GM20000 (cell line): Measurements from ENCODE around the gene ITGA3.

Experiments
- DNase-seq: peaks from one replicate; pipeline ENCODE4 v3.0.0; 2012; ENCODE audit warnings: low spot score
- TF ChIP-seq, protein P1 (sequence below): IDR thresholded peaks from 2 replicates; pipeline ENCODE4 v1.5.1; 2012; ENCODE audit warnings: mild to moderate bottlenecking, control low read depth; ENCODE audit errors: extremely low read depth, missing control alignments

The ITGA3 gene

DNA sequence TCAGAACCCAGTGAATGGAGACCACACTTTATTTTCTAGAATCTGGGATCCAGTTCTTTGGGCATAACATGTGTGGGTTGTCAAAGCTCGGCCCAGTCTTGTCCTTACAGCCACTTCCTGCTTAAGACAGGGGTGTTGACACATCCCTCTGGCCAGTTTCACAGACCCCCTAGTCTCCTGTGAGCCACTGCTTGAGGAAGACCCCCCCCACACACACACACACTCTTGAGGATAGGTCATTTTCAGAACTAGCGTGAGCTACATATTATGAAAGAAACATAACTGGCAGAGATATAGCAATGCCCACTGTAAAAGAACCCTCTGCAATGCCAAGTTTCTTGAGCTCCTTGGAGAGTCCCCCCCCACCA lies 36.0 kb downstream of the ITGA3 start:
- TF ChIP-seq, protein P1, sequence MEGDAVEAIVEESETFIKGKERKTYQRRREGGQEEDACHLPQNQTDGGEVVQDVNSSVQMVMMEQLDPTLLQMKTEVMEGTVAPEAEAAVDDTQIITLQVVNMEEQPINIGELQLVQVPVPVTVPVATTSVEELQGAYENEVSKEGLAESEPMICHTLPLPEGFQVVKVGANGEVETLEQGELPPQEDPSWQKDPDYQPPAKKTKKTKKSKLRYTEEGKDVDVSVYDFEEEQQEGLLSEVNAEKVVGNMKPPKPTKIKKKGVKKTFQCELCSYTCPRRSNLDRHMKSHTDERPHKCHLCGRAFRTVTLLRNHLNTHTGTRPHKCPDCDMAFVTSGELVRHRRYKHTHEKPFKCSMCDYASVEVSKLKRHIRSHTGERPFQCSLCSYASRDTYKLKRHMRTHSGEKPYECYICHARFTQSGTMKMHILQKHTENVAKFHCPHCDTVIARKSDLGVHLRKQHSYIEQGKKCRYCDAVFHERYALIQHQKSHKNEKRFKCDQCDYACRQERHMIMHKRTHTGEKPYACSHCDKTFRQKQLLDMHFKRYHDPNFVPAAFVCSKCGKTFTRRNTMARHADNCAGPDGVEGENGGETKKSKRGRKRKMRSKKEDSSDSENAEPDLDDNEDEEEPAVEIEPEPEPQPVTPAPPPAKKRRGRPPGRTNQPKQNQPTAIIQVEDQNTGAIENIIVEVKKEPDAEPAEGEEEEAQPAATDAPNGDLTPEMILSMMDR, result no peak
- DNase-seq, result no peak

DNA sequence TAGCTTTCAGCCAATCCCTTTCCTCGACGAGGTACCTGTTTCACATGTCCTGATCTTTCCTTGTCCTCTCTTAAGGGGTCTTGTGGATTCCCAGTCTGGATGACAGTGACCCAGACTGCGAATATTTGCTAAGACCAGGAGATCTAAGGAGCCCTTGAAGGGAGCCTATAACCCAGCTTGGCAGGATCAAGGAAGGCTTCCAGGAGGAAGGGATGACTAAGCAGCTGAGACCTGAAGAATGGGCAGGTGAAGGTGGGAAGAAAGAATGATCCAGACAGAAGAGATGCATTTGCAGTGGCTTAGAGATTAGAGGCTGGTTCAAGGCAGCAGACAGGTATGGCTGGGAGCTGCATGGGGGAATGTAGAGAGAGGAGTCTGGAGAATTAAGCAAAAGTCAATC lies 37.3 kb downstream of the ITGA3 start:
- no peak for DNase-seq
- TF ChIP-seq, protein P1, result no peak

DNA sequence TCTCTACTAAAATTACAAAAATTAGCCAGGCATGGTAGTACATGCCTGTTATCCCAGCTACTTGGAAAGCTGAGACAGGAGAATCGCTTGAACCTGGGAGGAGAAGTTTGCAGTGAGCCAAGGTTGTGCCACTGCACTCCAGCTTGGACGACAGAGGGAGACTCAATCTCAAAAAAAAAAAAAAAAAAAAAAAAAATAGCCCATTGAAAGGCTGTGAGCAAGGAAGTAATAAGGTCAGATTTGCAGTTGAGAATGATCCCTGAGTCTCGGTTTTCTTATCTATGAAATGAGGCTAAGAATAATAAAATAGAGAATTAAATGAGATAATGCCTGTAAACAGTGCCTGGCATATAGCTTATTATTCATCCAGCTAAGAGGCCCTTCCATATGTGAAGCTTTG lies 37.9 kb downstream of the ITGA3 start:
- TF ChIP-seq, protein P1, result no peak
- DNase-seq, result no peak

DNA sequence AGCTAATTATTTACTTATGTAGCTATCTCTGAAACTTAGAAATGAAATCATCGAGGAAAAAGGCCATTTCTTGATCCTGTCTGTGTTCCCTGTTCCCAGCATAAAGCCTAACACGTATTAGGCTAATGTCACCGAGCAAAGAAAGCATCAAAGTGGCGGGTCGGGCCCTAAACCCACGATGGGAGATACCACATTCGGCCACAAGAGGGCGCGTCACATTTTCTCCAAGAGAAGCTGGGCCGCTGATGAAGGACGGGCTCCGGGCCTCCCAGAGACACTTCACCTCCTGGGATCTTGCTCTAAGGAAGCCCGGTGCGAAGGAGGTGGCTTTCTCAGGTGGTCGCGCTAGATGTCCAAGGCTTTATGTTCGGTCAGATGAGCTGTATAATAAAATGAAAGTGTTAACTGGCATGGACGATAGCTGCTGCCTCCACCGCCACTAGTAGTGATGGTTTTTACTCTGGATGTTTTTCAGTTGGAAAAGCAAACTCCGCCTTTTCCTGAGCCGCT lies 38.4 kb downstream of the ITGA3 start:
- peak; percentile 89 for DNase-seq
- TF ChIP-seq, protein P1, result peak; percentile 78

DNA sequence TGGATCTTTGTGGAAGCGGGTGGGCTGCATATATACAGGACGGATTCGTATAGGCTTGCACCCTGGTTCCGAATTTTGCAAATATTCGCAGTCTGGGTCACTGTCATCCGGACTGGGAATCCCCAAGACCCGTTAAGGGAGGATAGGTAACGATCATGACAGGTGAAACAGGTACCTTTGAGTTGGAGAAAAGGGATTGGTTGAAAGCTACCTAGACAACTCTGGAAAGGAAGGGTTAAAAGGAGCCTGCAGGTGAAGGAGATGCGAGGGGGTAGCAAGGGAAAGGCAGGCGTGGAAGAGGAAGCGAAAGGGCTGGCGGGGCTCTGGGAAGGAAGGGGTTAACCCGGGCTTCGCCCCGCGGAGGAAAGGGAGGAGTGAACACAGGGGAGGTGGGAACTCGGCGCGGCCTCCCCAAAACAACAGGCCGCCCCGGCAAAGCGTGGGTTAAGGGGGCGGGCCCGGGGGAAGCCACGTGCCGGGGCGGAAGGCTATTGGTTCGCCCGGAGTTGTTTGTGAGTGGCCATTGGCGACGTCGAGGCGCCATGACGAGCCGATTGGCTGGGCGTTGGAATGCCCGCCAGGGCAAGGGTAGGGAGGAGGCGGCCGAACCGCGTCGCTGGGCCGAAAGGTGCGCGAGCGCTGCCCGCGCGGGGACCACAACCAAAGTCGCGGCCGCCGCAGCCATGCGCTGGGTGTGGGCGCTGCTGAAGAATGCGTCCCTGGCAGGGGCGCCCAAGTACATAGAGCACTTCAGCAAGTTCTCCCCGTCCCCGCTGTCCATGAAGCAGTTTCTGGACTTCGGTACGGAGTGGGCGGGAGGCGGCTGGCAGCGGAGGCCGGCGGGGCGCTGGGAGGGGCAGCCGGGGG lies 39.1 kb downstream of the ITGA3 start, which contains the start of gene PDK2:
Gene PDK2 (plus strand): TSS at position 599 of the 867 bp plus-strand sequence. CDS start 85 bp downstream, at position 684.
- DNase-seq, result peak; percentile 98
- TF ChIP-seq, protein P1, result no peak

DNA sequence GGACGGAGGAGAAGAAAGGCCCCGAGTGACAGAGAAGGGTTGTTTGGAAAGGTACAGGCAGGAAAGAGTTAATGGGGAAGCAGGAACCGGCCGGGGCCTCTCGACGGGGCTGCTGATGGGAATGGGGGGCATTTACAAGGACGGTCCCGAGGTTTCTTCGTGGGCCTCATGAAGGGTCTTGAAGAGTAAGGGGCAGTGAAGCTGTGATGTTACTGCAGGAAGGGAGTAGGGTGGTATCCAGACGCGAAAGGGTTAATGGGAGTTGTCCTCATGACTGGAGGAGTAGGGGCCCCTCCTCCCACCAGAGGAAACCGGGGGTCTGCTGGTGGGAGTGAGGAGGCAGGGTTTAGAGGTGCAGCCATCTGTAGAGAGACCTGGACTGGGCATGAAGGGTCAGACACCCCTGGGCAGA lies 39.7 kb downstream of the ITGA3 start:
- TF ChIP-seq, protein P1, result no peak
- no peak for DNase-seq

DNA sequence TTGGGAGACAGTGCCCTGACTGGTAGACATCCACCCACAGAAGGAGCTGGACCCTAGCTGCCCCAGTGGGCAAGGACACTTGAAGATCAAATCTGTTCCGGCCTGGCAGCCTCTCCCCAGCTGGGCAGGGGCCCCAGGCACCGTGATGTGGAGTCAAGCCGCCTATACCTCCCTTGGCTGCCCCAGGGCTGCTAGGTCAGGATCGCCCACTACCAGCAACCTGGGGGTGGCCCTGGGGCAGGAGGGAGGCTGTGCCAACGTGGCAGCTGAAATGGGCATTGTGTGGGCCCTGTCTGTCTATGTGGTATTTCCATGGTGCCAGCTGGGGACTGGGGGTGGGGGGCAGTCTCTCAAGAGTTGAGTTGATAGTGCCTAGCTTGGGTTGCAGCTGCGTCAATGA lies 40.2 kb downstream of the ITGA3 start:
- no peak for DNase-seq
- TF ChIP-seq, protein P1, result no peak
